ENCODE data around the gene UBAC1. TPM values are rescaled to one million over a fixed set of nuclear protein-coding genes. Genes with fewer than 3 reads are reported as not detected.

Gene UBAC1
- total and polyA plus RNA-seq, 10 of the 15 experiments (the other 5 are each of a cell fraction or from before 2014, with no cell fraction given): 16.7 to 54.6 (median 38.5) TPM

DNA sequence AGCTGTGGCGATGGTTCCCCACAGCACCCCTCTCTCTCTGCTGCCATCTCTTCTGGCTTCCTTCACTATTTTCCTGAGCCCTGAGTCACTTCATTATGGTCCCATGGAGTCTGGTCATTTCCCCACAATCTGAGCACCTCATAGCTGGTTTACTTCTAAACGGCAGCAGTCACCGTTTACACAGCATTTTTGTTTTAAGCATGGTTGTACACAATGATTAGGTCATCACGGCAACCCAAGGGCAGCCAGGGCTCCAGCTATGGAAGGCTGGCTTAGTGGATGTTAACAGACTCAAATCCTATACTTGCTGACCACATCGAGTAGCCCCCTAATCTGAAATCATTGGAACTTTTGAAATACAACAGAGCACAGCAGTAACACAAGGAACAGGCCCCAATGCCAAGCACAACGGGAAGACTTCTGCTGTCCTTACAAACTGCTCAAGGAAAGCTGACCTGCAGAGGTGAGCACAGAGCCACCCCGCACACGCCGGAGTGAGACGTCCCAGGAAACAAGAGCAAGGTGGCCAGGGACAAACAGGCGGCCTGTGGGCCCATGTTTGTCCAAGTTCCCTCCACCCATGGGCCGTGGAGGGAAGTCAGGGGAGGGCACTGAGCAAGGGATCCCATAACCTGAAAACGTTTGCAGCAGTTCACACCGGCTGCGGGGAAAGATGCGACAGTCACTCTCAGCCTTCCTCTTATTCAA lies 76.7 kb downstream of the UBAC1 start:
- Histone ChIP-seq H3K36me3 (ENCODE audit: control insufficient read depth in 2 of 2, insufficient read depth in 2 of 2, low read length in 1 of 2) (peaks cover 0 to 12% of the 10 kb centered on the region in 2 experiments; a peak in 3 of 4 replicates), H3K4me2 (ENCODE audit: control insufficient read depth, insufficient read depth) (no peak overlapping the region), H4K20me1 (ENCODE audit: control insufficient read depth, insufficient read depth) (no peaks in the 10 kb centered on the region; the same call in 1 of the 2 replicates), H3K4me1 (ENCODE audit: control insufficient read depth, insufficient read depth, low read length) (peaks cover 20% of the 10 kb centered on the region), H3K79me2 (ENCODE audit: control insufficient read depth, insufficient read depth, low read length) (peaks cover 33% of the 10 kb centered on the region), H3K27me3 (replicated peaks in 1 of 2; ENCODE audit: control insufficient read depth in 2 of 2, insufficient read depth in 2 of 2, low read length in 1 of 2) (no peaks in the 10 kb centered on the region), H3K27ac (ENCODE audit: control insufficient read depth, insufficient read depth) (no peak overlapping the region), H2AFZ (ENCODE audit: control insufficient read depth, low read depth, low read length) (no peak overlapping the region), H3K4me3 (no peak overlapping the region), H3K9ac (ENCODE audit: control insufficient read depth, insufficient read depth, low read length) (no peak overlapping the region), H3K9me3 (replicated peaks; ENCODE audit: control insufficient read depth, insufficient read depth, low read length) (no peaks in the 10 kb centered on the region)
- DNase-seq (ENCODE audit: low read depth, low spot score): no peak
- WGBS (ENCODE audit: insufficient coverage, insufficient replicate concordance, low lambda C conversion rate, missing lambda C conversion rate): 83% methylated on average over 16 of the region's 16 CpGs
- no TSS peak for BruUV-seq (replicated peaks)
- ChIA-PET POLR2A (no interaction called here), CTCF (no interaction called here), RAD21 (ENCODE audit: unreplicated experiment) (no interaction called here), SMC1A (ENCODE audit: uncharacterized antibody, unreplicated experiment) (no interaction called here)
- FAIRE-seq: no peak
- TF ChIP-seq STAT3 (IDR thresholded peaks at IDR 0.05; ENCODE audit: low read depth, low read length) (no peak), SIX5 (IDR thresholded peaks at IDR 0.05; ENCODE audit: low read depth, low read length, severe bottlenecking) (no peak), CHD1 (IDR thresholded peaks at IDR 0.05; ENCODE audit: low read depth, low read length) (no peak), SMARCA5 (IDR thresholded peaks at IDR 0.05) (no peak), NFIC (IDR thresholded peaks at IDR 0.05; ENCODE audit: low read depth, low read length) (no peak), PAX8 (IDR thresholded peaks at IDR 0.05) (no peak), BMI1 (IDR thresholded peaks at IDR 0.05; ENCODE audit: borderline replicate concordance) (no peak), NR2C1 (IDR thresholded peaks at IDR 0.05) (no peak), BHLHE40 (IDR thresholded peaks at IDR 0.05; ENCODE audit: borderline replicate concordance in 1 of 2, low read depth in 2 of 2, low read length in 1 of 2) (no peak), RAD21 (IDR thresholded peaks at IDR 0.05; ENCODE audit: insufficient read depth, low read depth, low read length) (no peak), SUZ12 (IDR thresholded peaks at IDR 0.05; ENCODE audit: unreplicated experiment) (no peak), YY1 (IDR thresholded peaks at IDR 0.05; ENCODE audit: low read depth, low read length) (no peak), RAD51 (IDR thresholded peaks at IDR 0.05) (no peak), CBX5 (IDR thresholded peaks at IDR 0.05; ENCODE audit: low read depth) (no peak), CHD2 (IDR thresholded peaks at IDR 0.05; ENCODE audit: borderline replicate concordance, low read depth, low read length) (no peak), EGR1 (IDR thresholded peaks at IDR 0.05; ENCODE audit: borderline replicate concordance in 1 of 2, low read depth in 2 of 2, low read length in 2 of 2) (no peak), NRF1 (conservative IDR thresholded peaks at IDR 0.05; ENCODE audit: low read depth, low read length) (no peak), RELA (IDR thresholded peaks at IDR 0.05; ENCODE audit: borderline replicate concordance, partially characterized antibody) (no peak)
- TF ChIP-seq, protein P1, sequence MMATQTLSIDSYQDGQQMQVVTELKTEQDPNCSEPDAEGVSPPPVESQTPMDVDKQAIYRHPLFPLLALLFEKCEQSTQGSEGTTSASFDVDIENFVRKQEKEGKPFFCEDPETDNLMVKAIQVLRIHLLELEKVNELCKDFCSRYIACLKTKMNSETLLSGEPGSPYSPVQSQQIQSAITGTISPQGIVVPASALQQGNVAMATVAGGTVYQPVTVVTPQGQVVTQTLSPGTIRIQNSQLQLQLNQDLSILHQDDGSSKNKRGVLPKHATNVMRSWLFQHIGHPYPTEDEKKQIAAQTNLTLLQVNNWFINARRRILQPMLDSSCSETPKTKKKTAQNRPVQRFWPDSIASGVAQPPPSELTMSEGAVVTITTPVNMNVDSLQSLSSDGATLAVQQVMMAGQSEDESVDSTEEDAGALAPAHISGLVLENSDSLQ (IDR thresholded peaks at IDR 0.05): no peak
- in situ Hi-C loops (cut with MboI): no loop called here
- ATAC-seq: no peak
- intact Hi-C loops (cut with micrococcal nuclease; ENCODE audit: unreplicated experiment): no loop called here
